Testis (tissue), 2 donors: ENCODE measurements around the gene KIAA1755.

Experiments used
- POLR2A ChIP-seq: fragments of 450-650 bp; IDR thresholded peaks from one replicate; pipeline ENCODE4 v1.6.1; 2017; ENCODE audit warnings: antibody characterized with exemption, mild to moderate bottlenecking, moderate library complexity
- TF ChIP-seq, protein P1 (sequence below), 3 experiments: fragments of 450-650 bp in 2 of 3; fragments of 200-600 bp in 1 of 3; sonication (generic) in 1 of 3; IDR thresholded peaks; one replicate each; pipeline ENCODE4 v1.5.1; 2016 to 2019; ENCODE audit warnings: antibody characterized with exemption in 3 of 3, mild to moderate bottlenecking in 2 of 3, moderate library complexity in 1 of 3

DNA sequence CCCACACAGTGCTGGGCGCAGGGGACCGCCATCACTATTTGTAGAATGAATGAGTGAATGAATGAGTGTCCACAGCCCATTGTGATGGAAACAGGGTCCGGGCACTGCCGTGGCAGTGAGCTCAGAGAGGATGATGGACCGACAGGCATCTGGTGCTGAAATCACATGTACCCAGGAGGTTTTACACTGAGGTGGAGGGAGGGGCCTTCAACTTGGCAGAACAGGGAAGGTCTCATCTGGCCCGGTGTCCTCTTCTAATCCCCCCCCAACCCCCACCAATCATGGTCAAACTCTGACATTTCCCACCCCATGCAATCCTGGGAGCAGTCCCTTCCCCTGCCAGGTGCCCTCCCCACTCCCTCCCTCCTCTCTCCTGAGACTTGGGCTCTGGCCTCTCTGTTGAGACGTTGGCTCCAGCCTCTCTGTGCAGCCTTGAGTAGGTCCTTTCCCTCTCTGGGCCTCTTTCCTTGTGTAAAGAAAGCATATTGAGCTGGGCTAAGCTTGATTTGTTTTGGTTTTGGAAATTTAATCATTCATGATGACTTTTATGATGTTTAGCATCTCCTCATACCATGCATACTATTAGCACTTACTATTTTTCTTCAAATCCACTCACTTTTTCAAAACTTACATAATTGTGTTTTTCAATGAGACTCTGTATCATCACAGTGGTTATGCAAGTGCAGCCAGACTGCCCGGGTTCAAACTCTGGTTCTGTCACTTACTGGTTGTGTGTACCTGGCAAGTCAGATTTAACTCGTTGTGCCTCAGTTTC is 10.8 kb downstream of the KIAA1755 start:
- TF ChIP-seq, protein P1, sequence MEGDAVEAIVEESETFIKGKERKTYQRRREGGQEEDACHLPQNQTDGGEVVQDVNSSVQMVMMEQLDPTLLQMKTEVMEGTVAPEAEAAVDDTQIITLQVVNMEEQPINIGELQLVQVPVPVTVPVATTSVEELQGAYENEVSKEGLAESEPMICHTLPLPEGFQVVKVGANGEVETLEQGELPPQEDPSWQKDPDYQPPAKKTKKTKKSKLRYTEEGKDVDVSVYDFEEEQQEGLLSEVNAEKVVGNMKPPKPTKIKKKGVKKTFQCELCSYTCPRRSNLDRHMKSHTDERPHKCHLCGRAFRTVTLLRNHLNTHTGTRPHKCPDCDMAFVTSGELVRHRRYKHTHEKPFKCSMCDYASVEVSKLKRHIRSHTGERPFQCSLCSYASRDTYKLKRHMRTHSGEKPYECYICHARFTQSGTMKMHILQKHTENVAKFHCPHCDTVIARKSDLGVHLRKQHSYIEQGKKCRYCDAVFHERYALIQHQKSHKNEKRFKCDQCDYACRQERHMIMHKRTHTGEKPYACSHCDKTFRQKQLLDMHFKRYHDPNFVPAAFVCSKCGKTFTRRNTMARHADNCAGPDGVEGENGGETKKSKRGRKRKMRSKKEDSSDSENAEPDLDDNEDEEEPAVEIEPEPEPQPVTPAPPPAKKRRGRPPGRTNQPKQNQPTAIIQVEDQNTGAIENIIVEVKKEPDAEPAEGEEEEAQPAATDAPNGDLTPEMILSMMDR (IDR thresholded peaks at IDR 0.05) = no peak
- TF ChIP-seq POLR2A = no peak
